Measurements from ENCODE around the gene APLP2. TPM values are rescaled to one million over a fixed set of nuclear protein-coding genes. Genes with fewer than 3 reads are reported as not detected.

The APLP2 gene
- total RNA-seq, 2 donors from 2014 or later: 821 to 864 TPM

- no peaks in the 10 kb centered on the region for H3K4me1 ChIP-seq (ENCODE audit: control insufficient read depth, insufficient read depth, low read length)
- 75 to 96% methylated on average over 1 to 3 of the region's 3 CpGs for WGBS, 2 experiments (ENCODE audit: insufficient coverage in 1 of 2, insufficient read length in 1 of 2)
- H3K9me3 Mint-ChIP-seq: no peaks in the 10 kb centered on the region
- no peaks in the 10 kb centered on the region for H3K27me3 Mint-ChIP-seq (ENCODE audit: insufficient read depth)
- no peak overlapping the region for H3K4me3 Mint-ChIP-seq
- H3K9ac ChIP-seq (ENCODE audit: extremely low read depth, low read length, poor library complexity, severe bottlenecking): no peak overlapping the region
- H3K27ac ChIP-seq (ENCODE audit: low read depth, low read length): no peak overlapping the region
- H3K4me1 Mint-ChIP-seq: peaks cover 3% of the 10 kb centered on the region
- H3K27ac Mint-ChIP-seq: no peak overlapping the region
- no peak for TF ChIP-seq CTCF (conservative IDR thresholded peaks at IDR 0.05)
- H3K36me3 ChIP-seq (ENCODE audit: control insufficient read depth, insufficient read depth, low read length): no peaks in the 10 kb centered on the region
- H3K4me3 ChIP-seq (ENCODE audit: low read length): no peak overlapping the region
- H3K9me3 ChIP-seq (ENCODE audit: control insufficient read depth, low read length): peaks cover 11% of the 10 kb centered on the region
- H3K36me3 Mint-ChIP-seq (ENCODE audit: low read depth): no peaks in the 10 kb centered on the region
- DNase-seq: no peak
- H3K27me3 ChIP-seq (ENCODE audit: control insufficient read depth, insufficient read depth, low read length, poor library complexity, severe bottlenecking): no peaks in the 10 kb centered on the region
These were observed 17.1 kb upstream of the APLP2 start for GRCh38 chr11:130052567-130052966.

- no peak for DNase-seq
- H3K9me3 ChIP-seq (ENCODE audit: control insufficient read depth, low read length): peaks cover 11% of the 10 kb centered on the region
- no peaks in the 10 kb centered on the region for H3K27me3 Mint-ChIP-seq (ENCODE audit: insufficient read depth)
- no peak overlapping the region for H3K27ac Mint-ChIP-seq
- 89 to 100% methylated on average over 1 to 2 of the region's 2 CpGs for WGBS, 2 experiments (ENCODE audit: insufficient coverage in 1 of 2, insufficient read length in 1 of 2)
- H3K9me3 Mint-ChIP-seq: no peaks in the 10 kb centered on the region
- H3K27me3 ChIP-seq (ENCODE audit: control insufficient read depth, insufficient read depth, low read length, poor library complexity, severe bottlenecking): no peaks in the 10 kb centered on the region
- H3K4me1 ChIP-seq (ENCODE audit: control insufficient read depth, insufficient read depth, low read length): no peaks in the 10 kb centered on the region
- H3K36me3 ChIP-seq (ENCODE audit: control insufficient read depth, insufficient read depth, low read length): no peaks in the 10 kb centered on the region
- H3K4me1 Mint-ChIP-seq: peaks cover 3% of the 10 kb centered on the region
- H3K27ac ChIP-seq (ENCODE audit: low read depth, low read length): no peak overlapping the region
- no peaks in the 10 kb centered on the region for H3K36me3 Mint-ChIP-seq (ENCODE audit: low read depth)
- no peak overlapping the region for H3K9ac ChIP-seq (ENCODE audit: extremely low read depth, low read length, poor library complexity, severe bottlenecking)
- H3K4me3 ChIP-seq (ENCODE audit: low read length): no peak overlapping the region
- no peak for TF ChIP-seq CTCF (conservative IDR thresholded peaks at IDR 0.05)
- H3K4me3 Mint-ChIP-seq: no peak overlapping the region
These were observed 14.7 kb upstream of the APLP2 start for GRCh38 chr11:130054966-130055365.

- H3K9me3 ChIP-seq (ENCODE audit: control insufficient read depth, low read length): peaks cover 11% of the 10 kb centered on the region
- no peak for TF ChIP-seq CTCF (conservative IDR thresholded peaks at IDR 0.05)
- no peak overlapping the region for H3K27ac ChIP-seq (ENCODE audit: low read depth, low read length)
- no peaks in the 10 kb centered on the region for H3K4me1 ChIP-seq (ENCODE audit: control insufficient read depth, insufficient read depth, low read length)
- peaks cover 3% of the 10 kb centered on the region for H3K4me1 Mint-ChIP-seq
- no peaks in the 10 kb centered on the region for H3K36me3 ChIP-seq (ENCODE audit: control insufficient read depth, insufficient read depth, low read length)
- no peak overlapping the region for H3K4me3 Mint-ChIP-seq
- 94 to 96% methylated on average over 5 of the region's 5 CpGs for WGBS, 2 experiments (ENCODE audit: insufficient coverage in 1 of 2, insufficient read length in 1 of 2)
- no peaks in the 10 kb centered on the region for H3K27me3 Mint-ChIP-seq (ENCODE audit: insufficient read depth)
- no peak for DNase-seq
- H3K36me3 Mint-ChIP-seq (ENCODE audit: low read depth): no peaks in the 10 kb centered on the region
- no peak overlapping the region for H3K9ac ChIP-seq (ENCODE audit: extremely low read depth, low read length, poor library complexity, severe bottlenecking)
- H3K27me3 ChIP-seq (ENCODE audit: control insufficient read depth, insufficient read depth, low read length, poor library complexity, severe bottlenecking): no peaks in the 10 kb centered on the region
- no peaks in the 10 kb centered on the region for H3K9me3 Mint-ChIP-seq
- no peak overlapping the region for H3K27ac Mint-ChIP-seq
- no peak overlapping the region for H3K4me3 ChIP-seq (ENCODE audit: low read length)
These were observed 14.1 kb upstream of the APLP2 start for GRCh38 chr11:130055617-130056016.
